Neural progenitor cell (in vitro differentiated cells): ENCODE data around the gene GPD2.

Experiments used
- EZH2 ChIP-seq: fragments of 200-600 bp; sonication (generic); IDR thresholded peaks from 2 replicates; pipeline ENCODE4 v1.6.1; 2017; ENCODE audit warnings: antibody characterized with exemption, mild to moderate bottlenecking, moderate library complexity
- EZH2phosphoT487 ChIP-seq: fragments of 200-600 bp; sonication (generic); IDR thresholded peaks from 2 replicates; pipeline ENCODE4 v1.6.1; 2017; ENCODE audit warnings: antibody characterized with exemption
- TF ChIP-seq, protein P1 (sequence below): fragments of 200-600 bp; sonication (generic); IDR thresholded peaks from 2 replicates; pipeline ENCODE4 v1.5.1; 2017; ENCODE audit warnings: antibody characterized with exemption, mild to moderate bottlenecking

DNA sequence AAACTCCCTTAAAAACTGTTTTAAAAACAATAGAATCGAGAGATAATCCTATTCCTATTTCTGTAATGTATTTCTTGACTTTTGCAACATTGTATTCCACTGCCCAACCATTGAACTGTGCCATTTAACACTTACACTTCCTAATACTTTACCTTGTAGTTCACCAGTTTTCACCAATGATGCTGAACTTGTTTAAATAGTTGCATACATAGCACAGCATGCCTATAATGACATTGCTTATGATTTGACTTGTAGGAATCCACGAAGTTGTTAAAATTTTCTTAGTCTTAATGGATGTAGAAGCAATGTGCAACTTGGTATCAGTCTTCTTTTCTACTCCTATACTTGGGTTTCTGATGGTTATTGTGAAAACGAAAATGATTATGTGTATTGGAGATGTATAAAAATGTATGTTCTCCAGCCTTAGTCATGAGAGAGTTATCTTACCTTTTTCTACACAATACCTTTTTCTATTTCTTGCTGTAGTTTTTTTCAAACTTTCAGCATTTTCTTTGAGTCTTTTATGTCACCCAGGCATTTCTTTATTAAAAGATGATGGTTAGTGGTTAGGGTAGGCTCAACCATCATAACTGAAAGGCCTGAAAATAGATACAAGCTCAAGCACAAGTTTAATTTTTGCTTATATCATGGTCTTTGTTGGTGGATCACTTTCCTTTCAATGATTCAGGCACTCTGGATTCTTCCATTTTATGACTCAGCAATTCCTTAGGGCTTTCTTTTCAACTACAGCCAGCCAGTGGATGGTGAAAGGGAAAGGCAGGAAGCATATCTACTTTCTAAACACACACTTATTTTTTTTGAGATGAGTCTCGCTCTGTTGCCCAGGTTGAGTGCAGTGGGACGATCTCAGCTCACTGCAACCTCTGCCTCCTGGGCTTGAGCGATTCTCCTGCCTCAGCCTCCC lies 9.4 kb downstream of the GPD2 start:
- TF ChIP-seq, protein P1, sequence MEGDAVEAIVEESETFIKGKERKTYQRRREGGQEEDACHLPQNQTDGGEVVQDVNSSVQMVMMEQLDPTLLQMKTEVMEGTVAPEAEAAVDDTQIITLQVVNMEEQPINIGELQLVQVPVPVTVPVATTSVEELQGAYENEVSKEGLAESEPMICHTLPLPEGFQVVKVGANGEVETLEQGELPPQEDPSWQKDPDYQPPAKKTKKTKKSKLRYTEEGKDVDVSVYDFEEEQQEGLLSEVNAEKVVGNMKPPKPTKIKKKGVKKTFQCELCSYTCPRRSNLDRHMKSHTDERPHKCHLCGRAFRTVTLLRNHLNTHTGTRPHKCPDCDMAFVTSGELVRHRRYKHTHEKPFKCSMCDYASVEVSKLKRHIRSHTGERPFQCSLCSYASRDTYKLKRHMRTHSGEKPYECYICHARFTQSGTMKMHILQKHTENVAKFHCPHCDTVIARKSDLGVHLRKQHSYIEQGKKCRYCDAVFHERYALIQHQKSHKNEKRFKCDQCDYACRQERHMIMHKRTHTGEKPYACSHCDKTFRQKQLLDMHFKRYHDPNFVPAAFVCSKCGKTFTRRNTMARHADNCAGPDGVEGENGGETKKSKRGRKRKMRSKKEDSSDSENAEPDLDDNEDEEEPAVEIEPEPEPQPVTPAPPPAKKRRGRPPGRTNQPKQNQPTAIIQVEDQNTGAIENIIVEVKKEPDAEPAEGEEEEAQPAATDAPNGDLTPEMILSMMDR: no peak
- no peak for TF ChIP-seq EZH2
- TF ChIP-seq EZH2phosphoT487: no peak
